A549 treated with AZD9567 at 1 μM for 4 hours (cell line): ENCODE results near the gene OXTR. TPM values are rescaled to one million over a fixed set of nuclear protein-coding genes. Genes with fewer than 3 reads are reported as not detected.

Experiments
- total RNA-seq: library from RNA; stranded (reverse); fragments of 200-300 nt; extraction: Qiagen RNA extraction; gene quantifications from 5 replicates; pipeline ENCODE4 v1.2.3, GENCODE V29; 2022; ENCODE audit not compliant: insufficient read depth

OXTR gene
- 6.3 to 12.0 TPM (median 7.1 TPM) in 5 replicates for total RNA-seq

GRCh38 chr3:8769088-8769822 is at the start of gene OXTR:
OXTR (minus strand) TSS chr3:8769613; CDS start chr3:8768187, 1,426 bp downstream.

DNA sequence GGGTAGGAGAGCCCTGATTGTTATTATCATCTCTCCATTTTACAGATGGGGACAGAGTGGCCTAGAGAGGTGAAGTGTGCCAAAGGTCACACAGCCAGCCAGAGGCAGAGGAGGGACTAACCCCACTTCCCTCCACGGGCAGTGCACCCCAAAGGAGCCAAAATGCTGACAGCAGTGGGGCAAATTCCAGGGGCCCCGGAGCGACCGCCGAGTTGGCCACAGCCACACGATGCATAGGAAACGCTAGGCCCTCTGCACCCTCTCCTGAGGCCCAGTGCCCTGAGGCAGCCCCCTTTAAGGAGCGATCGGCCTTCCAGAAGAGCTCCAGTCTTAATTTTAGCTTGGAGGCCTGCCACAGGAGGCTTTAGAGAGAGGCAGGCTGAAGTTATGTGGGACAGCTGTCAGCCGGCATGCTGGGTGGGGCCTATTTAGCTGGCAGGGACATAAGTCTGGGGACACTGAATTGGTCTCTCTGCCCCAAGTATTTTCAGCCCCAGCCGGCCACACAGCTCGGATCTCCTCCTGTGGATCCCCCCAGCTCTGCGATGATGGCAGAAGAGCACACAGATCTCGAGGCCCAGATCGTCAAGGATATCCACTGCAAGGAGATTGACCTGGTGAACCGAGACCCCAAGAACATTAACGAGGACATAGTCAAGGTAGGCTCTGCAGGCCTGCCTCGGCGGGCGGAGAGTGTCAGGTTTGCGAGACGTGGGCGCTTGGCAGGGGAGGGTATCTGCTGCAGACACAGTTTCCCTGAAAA is 35.9 kb downstream of the OXTR start, which contains the start of gene CAV3:
Gene CAV3, plus strand, starts transcription at position 471 of the 763 bp plus-strand sequence. Its CDS starts 75 bp downstream, at position 546.

Other genes with a start within 250 kb of the OXTR start
- 0.84 to 0.93 TPM (median 0.86 TPM) in 5 replicates for gene SSUH2, start 124.8 kb downstream of the OXTR start, total RNA-seq
- gene CAV3, start 35.8 kb downstream of the OXTR start, total RNA-seq = not detected in 5 replicates
- 12.0 to 15.0 TPM (median 13.8 TPM) in 5 replicates for gene RAD18, start 193.9 kb upstream of the OXTR start, total RNA-seq